NCI-H82 treated with DMSO at 0.1 percent for 48 hours (cell line): ENCODE results near the gene ACSM2B.
"Not testable (repeated sequence)": the region's sequence is repeated elsewhere in the genome, so short reads cannot be mapped to it uniquely, and the experiment has no call there.

ENCODE experiments used
- DNase-seq: peaks from one replicate; lab custom pipeline; 2025; ENCODE audit not compliant: unreplicated experiment; lab: John Stamatoyannopoulos, UW

Gene ACSM2B

GRCh38 chr16:20538687-20539086 is 37.5 kb downstream of the ACSM2B start:
- no peak for DNase-seq

GRCh38 chr16:20538181-20538580 is 38.0 kb downstream of the ACSM2B start:
- DNase-seq = no peak

- not testable (repeated sequence) for DNase-seq
Observed at GRCh38 chr16:20536669-20537068, 39.5 kb downstream of the ACSM2B start.

GRCh38 chr16:20532284-20532792 is 43.8 kb downstream of the ACSM2B start:
- DNase-seq = not testable (repeated sequence)

- not testable (repeated sequence) for DNase-seq
Observed at GRCh38 chr16:20531795-20532194, 44.4 kb downstream of the ACSM2B start.

GRCh38 chr16:20520103-20520502 is 56.1 kb downstream of the ACSM2B start:
- DNase-seq = no peak

GRCh38 chr16:20519231-20519630 is 56.9 kb downstream of the ACSM2B start:
- no peak for DNase-seq

GRCh38 chr16:20517149-20517548 is 59.0 kb downstream of the ACSM2B start:
- no peak for DNase-seq

GRCh38 chr16:20515688-20516090 is 60.5 kb downstream of the ACSM2B start:
- DNase-seq = no peak

- no peak for DNase-seq
Observed at GRCh38 chr16:20510323-20510722, 65.8 kb downstream of the ACSM2B start.

GRCh38 chr16:20507280-20507679 is 68.9 kb downstream of the ACSM2B start:
- DNase-seq = no peak

GRCh38 chr16:20504418-20504817 is 71.7 kb downstream of the ACSM2B start:
- no peak for DNase-seq

GRCh38 chr16:20491448-20491847 is 84.7 kb downstream of the ACSM2B start:
- not testable (repeated sequence) for DNase-seq

- DNase-seq = not testable (repeated sequence)
Observed at GRCh38 chr16:20490994-20491393, 85.2 kb downstream of the ACSM2B start.
